ENCODE data around the gene MTNR1B.

- TF ChIP-seq CTCF (IDR thresholded peaks at IDR 0.05; ENCODE audit: insufficient read depth, low read length): no peak
- no peak for TF ChIP-seq REST (IDR thresholded peaks at IDR 0.05; ENCODE audit: insufficient replicate concordance, low read depth)
- TF ChIP-seq POLR2AphosphoS5 (IDR thresholded peaks at IDR 0.05; ENCODE audit: low read depth): no peak
- TF ChIP-seq GABPA (IDR thresholded peaks at IDR 0.05; ENCODE audit: low read depth): no peak
- TF ChIP-seq SPI1 (IDR thresholded peaks at IDR 0.05; ENCODE audit: borderline replicate concordance, low read depth): no peak
Observed at GRCh38 chr11:92939305-92939704, 30.1 kb upstream of the MTNR1B start.
